Islet precursor cell (in vitro differentiated cells): ENCODE results near the gene ADAM12.

ENCODE experiments used
- DNase-seq: peaks from one replicate; pipeline ENCODE4 v3.0.0-alpha.2; 2018

Gene ADAM12

GRCh38 chr10:126042354-126042753, 345.9 kb downstream of the ADAM12 start:
- DNase-seq, result peak; percentile 54

- DNase-seq, result peak; percentile 90
These were observed 346.5 kb downstream of the ADAM12 start for GRCh38 chr10:126041804-126042231.

- no peak for DNase-seq
These were observed 347.2 kb downstream of the ADAM12 start for GRCh38 chr10:126041117-126041516.

- no peak for DNase-seq
These were observed 350.3 kb downstream of the ADAM12 start for GRCh38 chr10:126037946-126038345.

- DNase-seq, result no peak
These were observed 351.8 kb downstream of the ADAM12 start for GRCh38 chr10:126036515-126036914.

- no peak for DNase-seq
These were observed 353.7 kb downstream of the ADAM12 start for GRCh38 chr10:126034586-126034985.

GRCh38 chr10:126029999-126030398, 358.3 kb downstream of the ADAM12 start:
- no peak for DNase-seq

GRCh38 chr10:126027692-126028091, 360.6 kb downstream of the ADAM12 start:
- no peak for DNase-seq

GRCh38 chr10:126022841-126023240, 365.4 kb downstream of the ADAM12 start:
- no peak for DNase-seq

GRCh38 chr10:126021833-126022500, 366.3 kb downstream of the ADAM12 start:
- no peak for DNase-seq

- DNase-seq, result no peak
These were observed 370.2 kb downstream of the ADAM12 start for GRCh38 chr10:126017961-126018560.

GRCh38 chr10:126016882-126017281, 371.4 kb downstream of the ADAM12 start:
- DNase-seq, result no peak

- no peak for DNase-seq
These were observed 372.0 kb downstream of the ADAM12 start for GRCh38 chr10:126016156-126016805.

GRCh38 chr10:126015413-126015812, 372.9 kb downstream of the ADAM12 start:
- DNase-seq, result no peak

- no peak for DNase-seq
These were observed 374.0 kb downstream of the ADAM12 start for GRCh38 chr10:126014309-126014708.

- DNase-seq, result peak; percentile 81
These were observed 374.6 kb downstream of the ADAM12 start for GRCh38 chr10:126013489-126014281.

GRCh38 chr10:126012485-126012884, 375.8 kb downstream of the ADAM12 start:
- no peak for DNase-seq

GRCh38 chr10:126011995-126012394, 376.3 kb downstream of the ADAM12 start:
- no peak for DNase-seq

GRCh38 chr10:126009650-126010049, 378.6 kb downstream of the ADAM12 start:
- DNase-seq, result no peak

GRCh38 chr10:126006906-126007305, 381.4 kb downstream of the ADAM12 start:
- no peak for DNase-seq

GRCh38 chr10:126006264-126006663, 382.0 kb downstream of the ADAM12 start:
- DNase-seq, result no peak

GRCh38 chr10:126004752-126005151, 383.5 kb downstream of the ADAM12 start:
- DNase-seq, result no peak

GRCh38 chr10:126001576-126001975, 386.7 kb downstream of the ADAM12 start:
- no peak for DNase-seq
